Fibroblast of skin of scalp (primary cell): ENCODE measurements around the gene RTTN.
"Not testable (repeated sequence)": the region's sequence is repeated elsewhere in the genome, so short reads cannot be mapped to it uniquely, and the experiment has no call there.

Experiments
- DNase-seq: peaks from one replicate; pipeline ENCODE4 v3.0.0-alpha.2; 2013

RTTN gene

GRCh38 chr18:69975294-69975693, 230.2 kb downstream of the RTTN start:
- DNase-seq, result not testable (repeated sequence)

- peak; percentile 49 for DNase-seq
Measured at GRCh38 chr18:69974365-69974764, 231.1 kb downstream of the RTTN start.

- DNase-seq, result peak; percentile 5
Measured at GRCh38 chr18:69969491-69969890, 236.0 kb downstream of the RTTN start.

GRCh38 chr18:69968039-69968438, 237.4 kb downstream of the RTTN start:
- DNase-seq, result no peak

- no peak for DNase-seq
Measured at GRCh38 chr18:69963196-69963595, 242.3 kb downstream of the RTTN start.

GRCh38 chr18:69961718-69962117, 243.8 kb downstream of the RTTN start:
- no peak for DNase-seq

- DNase-seq, result no peak
Measured at GRCh38 chr18:69958422-69958821, 247.1 kb downstream of the RTTN start.

- no peak for DNase-seq
Measured at GRCh38 chr18:69957747-69958146, 247.7 kb downstream of the RTTN start.

GRCh38 chr18:69956665-69957620, 248.5 kb downstream of the RTTN start:
- DNase-seq, result no peak

GRCh38 chr18:69956057-69956456, 249.4 kb downstream of the RTTN start:
- DNase-seq, result no peak

GRCh38 chr18:69954719-69955480, 250.6 kb downstream of the RTTN start:
- peak; percentile 14 for DNase-seq

GRCh38 chr18:69953191-69953590, 252.3 kb downstream of the RTTN start:
- DNase-seq, result no peak
